ENCODE measurements around the gene PRKCA. TPM values are rescaled to one million over a fixed set of nuclear protein-coding genes. Genes with fewer than 3 reads are reported as not detected.
"Not testable (repeated sequence)": the region's sequence is repeated elsewhere in the genome, so short reads cannot be mapped to it uniquely, and the experiment has no call there.

Gene PRKCA
- total and polyA plus RNA-seq, 2 donors (not counting 3 experiments of a cell fraction or from before 2014, with no cell fraction given) = 7.5 to 34.2 TPM

GRCh38 chr17:66359351-66359750 lies 56.9 kb downstream of the PRKCA start:
- no peaks in the 10 kb centered on the region for H3K9me3 ChIP-seq (replicated peaks; ENCODE audit: control insufficient read depth, insufficient read depth, low read length)
- CTCF ChIA-PET = interaction anchor here (1.0 to 1.3 kb wide), 3 partner anchors 10 to 126 kb away, joined by 3 to 4 read pairs (median 3); no protein-coding TSS in a partner anchor
- no TSS peak for BruUV-seq (replicated peaks)
- H3K4me3 ChIP-seq (replicated peaks in 1 of 3; ENCODE audit: insufficient read depth in 1 of 3, low read depth in 1 of 3, low read length in 3 of 3) = no peak overlapping the region
- H3K4me1 ChIP-seq (ENCODE audit: control insufficient read depth, extremely low read depth, insufficient read depth, low read length) = peaks cover 15% of the 10 kb centered on the region
- peaks cover 18% of the 10 kb centered on the region for H3K79me2 ChIP-seq (ENCODE audit: control insufficient read depth, insufficient read depth, low read length)
- H3K9me1 ChIP-seq (replicated peaks; ENCODE audit: control insufficient read depth, extremely low read depth, insufficient read depth, low read length) = no peaks in the 10 kb centered on the region
- H2AFZ ChIP-seq (ENCODE audit: low read depth, low read length) = no peak overlapping the region
- FAIRE-seq (no peak), DNase-seq (ENCODE audit: low read depth, low spot score) (no peak)
- H4K20me1 ChIP-seq (replicated peaks; ENCODE audit: control insufficient read depth, extremely low read depth, insufficient read depth, low read length) = no peaks in the 10 kb centered on the region
- no peaks in the 10 kb centered on the region for H3K36me3 ChIP-seq (ENCODE audit: control insufficient read depth in 2 of 2, extremely low read depth in 1 of 2, insufficient read depth in 2 of 2, low read length in 2 of 2)
- no peaks in the 10 kb centered on the region for H3K27me3 ChIP-seq (ENCODE audit: control insufficient read depth in 2 of 2, insufficient read depth in 2 of 2, low read length in 2 of 2)
- intact Hi-C loops (cut with micrococcal nuclease) (no loop called here), dilution Hi-C loops (cut with MboI; ENCODE audit: extremely low pct_ligation_motif_present, low sequenced_read_pairs) (no loop called here)
- H3K27ac ChIP-seq (ENCODE audit: insufficient read depth, low read depth, low read length) = no peak overlapping the region
- POLR2A ChIA-PET = no interaction called here
- no peak overlapping the region for H3K4me2 ChIP-seq (ENCODE audit: insufficient read depth, low read length)
- TF ChIP-seq POLR2AphosphoS5 (IDR thresholded peaks at IDR 0.05; ENCODE audit: insufficient read depth, low read depth, low read length) = no peak
- H3K9ac ChIP-seq (replicated peaks; ENCODE audit: extremely low read depth, insufficient read depth, low read length) = no peak overlapping the region

- H3K27me3 ChIP-seq (ENCODE audit: control insufficient read depth in 2 of 2, insufficient read depth in 2 of 2, low read length in 2 of 2); H4K20me1 ChIP-seq (replicated peaks; ENCODE audit: control insufficient read depth, extremely low read depth, insufficient read depth, low read length); POLR2A ChIA-PET; FAIRE-seq; intact Hi-C loops (cut with micrococcal nuclease); CTCF ChIA-PET; H3K4me2 ChIP-seq (ENCODE audit: insufficient read depth, low read length); H3K36me3 ChIP-seq (ENCODE audit: control insufficient read depth in 2 of 2, extremely low read depth in 1 of 2, insufficient read depth in 2 of 2, low read length in 2 of 2); H2AFZ ChIP-seq (ENCODE audit: low read depth, low read length); H3K9me1 ChIP-seq (replicated peaks; ENCODE audit: control insufficient read depth, extremely low read depth, insufficient read depth, low read length); H3K4me3 ChIP-seq (replicated peaks in 1 of 3; ENCODE audit: insufficient read depth in 1 of 3, low read depth in 1 of 3, low read length in 3 of 3); dilution Hi-C loops (cut with MboI; ENCODE audit: extremely low pct_ligation_motif_present, low sequenced_read_pairs); DNase-seq (ENCODE audit: low read depth, low spot score); H3K27ac ChIP-seq (ENCODE audit: insufficient read depth, low read depth, low read length); H3K4me1 ChIP-seq (ENCODE audit: control insufficient read depth, extremely low read depth, insufficient read depth, low read length); H3K9me3 ChIP-seq (replicated peaks; ENCODE audit: control insufficient read depth, insufficient read depth, low read length); H3K9ac ChIP-seq (replicated peaks; ENCODE audit: extremely low read depth, insufficient read depth, low read length); BruUV-seq (replicated peaks): not testable (repeated sequence)
- peaks cover 23% of the 10 kb centered on the region for H3K79me2 ChIP-seq (ENCODE audit: control insufficient read depth, insufficient read depth, low read length)
These were observed 58.6 kb downstream of the PRKCA start for GRCh38 chr17:66360961-66361565.

All from endothelial cell of umbilical vein (primary cell).